Dendritic cell treated with granulocyte-macrophage colony-stimulating factor and Interleukin-4, amounts not matched to agents 40 ng/mL and 50 ng/mL, for 4 days (primary cell): ENCODE data around the gene TP53I11.

Experiments used
- H3K27ac Mint-ChIP-seq: one replicate; pipeline ENCODE4 v1.8.0; 2022; ENCODE audit warnings: mild to moderate bottlenecking, mixed read lengths
- H3K27me3 Mint-ChIP-seq: one replicate; pipeline ENCODE4 v1.8.0; 2022; ENCODE audit warnings: mild to moderate bottlenecking, mixed read lengths
- H3K36me3 Mint-ChIP-seq: one replicate; pipeline ENCODE4 v1.8.0; 2022; ENCODE audit warnings: low read depth, mixed read lengths
- H3K4me1 Mint-ChIP-seq: one replicate; pipeline ENCODE4 v1.8.0; 2022; ENCODE audit warnings: low read depth, mixed read lengths
- H3K4me3 Mint-ChIP-seq: one replicate; pipeline ENCODE4 v1.8.0; 2022; ENCODE audit warnings: mild to moderate bottlenecking, moderate library complexity, mixed read lengths
- H3K9me3 Mint-ChIP-seq: one replicate; pipeline ENCODE4 v1.8.0; 2022; ENCODE audit warnings: mixed read lengths
- intact Hi-C: fragments of 100-400 bp; cut with micrococcal nuclease; formaldehyde crosslinking; loops from one replicate; pipeline ENCODE4 v1.15.0; 2022

The TP53I11 gene

DNA sequence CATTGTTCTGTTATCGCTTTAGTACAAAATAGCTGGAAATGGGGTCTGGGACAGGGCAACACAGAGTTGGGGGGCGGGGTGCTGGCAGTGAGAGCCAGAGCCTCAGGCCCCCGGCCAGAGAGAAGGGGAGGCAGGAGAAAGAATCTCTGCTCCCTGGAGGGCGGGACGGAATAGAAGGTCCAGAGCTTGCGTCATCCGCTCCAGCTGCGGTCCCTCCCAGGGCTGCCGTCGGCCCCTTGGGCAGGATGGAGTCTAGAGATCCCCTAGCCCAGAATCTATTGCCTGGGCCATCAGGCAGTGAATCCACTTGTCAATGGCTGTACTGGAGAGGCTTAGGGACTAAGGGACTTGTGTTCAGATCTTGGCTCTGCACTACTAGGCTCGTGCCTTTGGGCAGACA, 5.0 kb downstream of the TP53I11 start:
- Mint-ChIP-seq H3K27me3 (peaks cover 20% of the 10 kb centered on the region), H3K4me1 (peaks cover 66% of the 10 kb centered on the region)

DNA sequence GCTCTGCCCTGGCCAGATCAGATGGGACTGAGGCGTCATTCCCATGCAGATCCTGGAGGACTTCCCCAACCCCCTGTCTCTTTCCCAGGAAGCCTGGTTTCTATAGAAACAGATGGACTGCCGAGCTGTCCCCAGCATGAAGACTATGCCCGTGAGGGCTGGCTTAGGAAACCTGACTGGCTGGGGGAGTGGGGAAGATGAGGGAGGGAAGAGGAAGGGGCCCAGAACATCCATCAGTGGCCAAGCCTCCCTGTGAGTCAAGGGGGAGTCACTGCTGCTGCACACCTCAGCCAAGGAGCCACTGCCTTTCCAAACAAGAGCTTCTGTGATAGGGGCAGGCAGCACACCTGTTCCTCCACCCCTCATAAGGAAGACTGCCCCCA, 5.8 kb downstream of the TP53I11 start:
- Mint-ChIP-seq H3K4me1 (peaks cover 74% of the 10 kb centered on the region), H3K27ac (no peak overlapping the region), H3K36me3 (peaks cover 5% of the 10 kb centered on the region), H3K9me3 (no peaks in the 10 kb centered on the region), H3K4me3 (no peak overlapping the region), H3K27me3 (peaks cover 21% of the 10 kb centered on the region)
- intact Hi-C loops: loop anchor here (5.0 kb wide), 1 partner anchor 137 kb away; no protein-coding TSS in a partner anchor

More for the DNA sequence above, 5.0 kb downstream of the TP53I11 start:
- H3K36me3 Mint-ChIP-seq: peaks cover 5% of the 10 kb centered on the region
- intact Hi-C loops: loop anchor here (5.0 kb wide), 1 partner anchor 137 kb away; no protein-coding TSS in a partner anchor
- no peaks in the 10 kb centered on the region for H3K9me3 Mint-ChIP-seq
- H3K4me3 Mint-ChIP-seq: no peak overlapping the region
- H3K27ac Mint-ChIP-seq: no peak overlapping the region

DNA sequence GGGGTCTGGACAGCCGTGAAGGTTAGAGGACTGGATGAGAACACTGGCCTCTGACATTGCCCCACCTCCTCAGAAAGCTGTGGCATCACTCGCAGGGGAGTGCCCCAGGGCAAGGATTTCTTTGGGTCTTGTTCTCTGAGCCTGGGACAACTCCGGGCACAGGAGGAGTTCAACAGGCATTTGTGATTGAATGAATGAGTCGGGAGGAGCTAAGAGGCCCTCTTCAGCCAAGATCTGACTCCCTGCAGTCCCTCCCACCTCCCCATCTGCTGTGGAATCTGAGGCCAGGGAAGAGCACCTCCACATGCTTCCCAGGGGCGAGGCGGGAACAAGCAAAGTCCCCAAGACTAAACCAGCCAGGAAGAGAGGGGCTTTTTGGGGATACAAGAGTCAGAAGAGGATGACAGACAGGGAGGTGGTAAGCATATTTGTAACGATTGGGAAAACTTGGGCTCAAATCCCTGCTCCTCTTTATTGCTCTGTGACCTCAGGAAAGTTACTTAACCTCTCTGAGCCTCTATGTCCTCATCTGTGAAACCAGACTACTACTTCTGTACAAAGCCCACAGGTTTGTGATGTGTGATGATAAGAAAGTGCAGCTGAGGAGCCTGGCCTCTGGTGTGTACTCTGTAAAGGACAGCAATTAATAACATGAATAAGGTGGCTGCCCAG, 6.4 kb downstream of the TP53I11 start:
- H3K27ac Mint-ChIP-seq: peak overlapping the region; percentile 24
- H3K4me1 Mint-ChIP-seq: peaks cover 76% of the 10 kb centered on the region
- intact Hi-C loops: no loop called here
- peaks cover 17% of the 10 kb centered on the region for H3K27me3 Mint-ChIP-seq
- no peaks in the 10 kb centered on the region for H3K9me3 Mint-ChIP-seq
- H3K4me3 Mint-ChIP-seq: no peak overlapping the region
- peaks cover 5% of the 10 kb centered on the region for H3K36me3 Mint-ChIP-seq

DNA sequence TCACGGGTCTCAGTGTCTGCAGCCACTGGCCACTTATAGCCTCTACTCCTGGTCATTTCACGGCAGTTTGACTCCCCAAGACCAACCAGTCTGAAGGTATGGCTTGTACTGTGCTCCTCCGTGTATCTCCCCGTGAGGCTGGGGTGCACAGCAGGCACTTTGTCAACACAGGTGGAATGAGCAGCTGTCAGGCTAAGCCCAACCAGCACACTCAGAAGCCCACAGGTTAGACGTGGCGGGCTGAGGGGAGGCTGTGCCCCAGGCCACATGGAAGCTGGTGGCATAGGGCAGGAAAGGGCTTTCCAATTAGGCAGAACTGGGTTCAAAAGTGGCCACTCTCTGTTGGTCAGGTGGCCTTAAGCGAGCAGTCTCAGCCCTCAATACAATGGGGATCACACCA, 7.0 kb downstream of the TP53I11 start:
- intact Hi-C loops: no loop called here
- Mint-ChIP-seq H3K9me3 (no peaks in the 10 kb centered on the region), H3K4me3 (no peak overlapping the region), H3K4me1 (peaks cover 75% of the 10 kb centered on the region), H3K27me3 (peaks cover 12% of the 10 kb centered on the region), H3K27ac (no peak overlapping the region), H3K36me3 (peaks cover 5% of the 10 kb centered on the region)

DNA sequence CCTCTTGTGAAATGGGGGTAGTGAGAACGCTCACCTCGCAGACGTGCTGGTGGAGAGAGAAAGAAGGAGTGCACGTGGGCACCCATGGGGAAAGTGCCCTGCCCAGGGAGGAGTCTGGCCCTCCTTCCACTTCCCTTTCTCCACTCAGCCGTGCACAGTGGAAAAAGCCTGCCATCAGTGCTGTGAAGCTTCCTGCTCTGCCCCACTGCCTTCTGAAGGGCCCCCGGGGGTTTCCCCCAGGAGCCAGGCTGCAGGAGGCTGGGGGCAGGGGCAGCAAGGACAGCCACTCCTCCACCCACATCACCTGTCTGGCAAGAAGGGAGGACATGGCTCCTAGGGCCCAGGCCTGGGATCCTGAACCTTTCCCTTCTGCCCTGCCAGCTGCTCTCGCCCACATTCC, 7.6 kb downstream of the TP53I11 start:
- Mint-ChIP-seq H3K27ac (peak overlapping the region; percentile 73), H3K36me3 (peaks cover 5% of the 10 kb centered on the region), H3K9me3 (no peaks in the 10 kb centered on the region), H3K4me1 (peaks cover 75% of the 10 kb centered on the region), H3K27me3 (peaks cover 9% of the 10 kb centered on the region), H3K4me3 (peak overlapping the region; percentile 15)
- intact Hi-C loops: no loop called here

DNA sequence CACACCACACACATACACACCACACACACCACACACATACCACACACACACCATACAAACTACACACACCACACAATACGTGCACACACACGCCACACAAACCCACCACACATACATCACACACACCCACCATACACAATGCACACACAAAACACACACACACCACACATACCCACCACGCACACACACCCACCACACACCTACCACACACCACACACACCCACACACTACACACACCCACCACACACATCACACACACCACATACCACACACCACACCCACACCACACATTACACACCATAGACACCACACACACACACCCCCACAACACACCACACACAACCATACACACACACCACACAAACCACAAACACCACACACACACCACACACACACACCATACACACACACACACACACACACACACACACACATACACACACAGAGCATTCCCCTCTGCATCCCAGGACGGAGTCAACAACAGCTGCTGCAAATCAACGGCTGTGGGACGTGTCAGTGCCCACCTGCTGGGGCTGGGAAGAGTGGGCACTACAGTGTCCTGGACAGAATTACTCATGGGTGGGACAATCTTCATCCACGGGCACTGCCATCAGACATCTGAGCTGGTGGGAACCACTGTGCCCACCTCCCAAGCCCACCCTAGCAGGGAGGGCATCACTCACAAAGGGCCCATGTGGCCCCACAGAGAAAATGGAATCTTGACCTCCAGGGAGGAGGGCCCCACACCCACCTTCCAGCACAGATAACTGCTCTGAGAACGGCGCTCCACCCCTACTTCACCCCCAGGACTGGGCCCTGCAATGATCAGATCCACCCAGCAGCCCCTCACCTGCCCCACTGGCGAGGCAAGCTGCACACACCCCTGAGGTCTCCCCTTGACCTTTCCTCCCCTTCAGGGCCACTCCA, 8.4 kb downstream of the TP53I11 start:
- Mint-ChIP-seq H3K27me3 (peaks cover 8% of the 10 kb centered on the region), H3K27ac (peak overlapping the region; percentile 73), H3K4me1 (peaks cover 71% of the 10 kb centered on the region), H3K36me3 (peaks cover 5% of the 10 kb centered on the region), H3K4me3 (peak overlapping the region; percentile 15), H3K9me3 (no peaks in the 10 kb centered on the region)
- intact Hi-C loops: no loop called here

DNA sequence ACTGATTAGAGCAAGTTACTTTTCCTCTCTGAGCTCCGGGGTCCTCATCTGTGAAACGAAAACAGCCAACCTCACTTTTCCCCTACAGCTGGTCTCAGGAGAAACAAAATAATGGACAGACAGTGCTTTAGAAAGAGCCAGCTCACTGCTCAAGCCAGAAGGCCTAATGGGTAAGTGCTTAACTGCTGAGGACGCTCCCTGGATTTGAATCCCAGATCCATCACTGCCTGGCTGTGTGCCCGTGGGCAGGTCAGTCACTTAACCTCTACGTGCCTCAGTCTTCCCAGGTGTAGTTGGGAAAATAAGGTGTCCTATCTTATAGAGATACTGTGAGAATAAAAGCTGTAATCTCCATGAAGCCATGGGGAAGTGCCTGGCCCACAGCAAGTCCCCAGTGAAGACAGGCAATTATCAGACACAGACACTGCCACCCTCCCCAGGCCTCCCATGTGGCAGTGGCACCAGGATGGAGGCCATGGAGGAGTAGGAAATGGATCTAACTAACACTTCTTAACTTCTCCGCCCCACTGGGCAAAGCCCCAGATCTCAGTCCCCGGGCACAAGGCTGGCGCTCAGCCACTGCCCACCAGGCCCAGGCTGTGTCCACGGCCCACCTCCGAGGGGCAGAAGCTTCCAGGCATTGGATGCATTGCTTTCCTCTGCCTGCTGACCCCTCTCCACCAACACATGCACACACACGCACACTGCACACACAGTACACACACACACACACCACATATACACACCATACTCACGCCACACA, 9.2 kb downstream of the TP53I11 start:
- intact Hi-C loops: no loop called here
- Mint-ChIP-seq H3K9me3 (no peaks in the 10 kb centered on the region), H3K36me3 (peaks cover 13% of the 10 kb centered on the region), H3K27me3 (peaks cover 11% of the 10 kb centered on the region), H3K27ac (peak overlapping the region; percentile 7), H3K4me1 (peaks cover 68% of the 10 kb centered on the region), H3K4me3 (no peak overlapping the region)

DNA sequence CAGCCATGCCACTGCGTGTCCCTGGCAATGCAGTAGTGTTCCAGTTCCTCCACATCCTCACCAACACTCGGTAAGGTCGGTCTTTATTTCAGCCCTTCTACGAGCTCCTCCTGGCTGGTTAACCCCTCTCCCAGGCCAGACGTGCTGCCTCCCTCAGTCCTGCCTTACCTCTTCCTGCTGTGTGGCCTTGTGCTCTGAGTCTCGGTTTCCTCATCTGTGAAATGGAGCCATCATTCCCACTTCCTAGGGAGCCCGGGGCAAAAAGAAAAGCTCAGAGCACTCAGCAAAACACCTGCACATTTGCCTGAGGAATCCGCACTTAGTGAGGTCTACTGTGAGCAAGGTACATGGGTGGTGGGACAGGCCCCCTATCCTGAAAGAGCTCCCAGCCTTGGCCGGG, 9.8 kb downstream of the TP53I11 start:
- H3K9me3 Mint-ChIP-seq: no peaks in the 10 kb centered on the region
- H3K4me1 Mint-ChIP-seq: peaks cover 64% of the 10 kb centered on the region
- intact Hi-C loops: no loop called here
- H3K36me3 Mint-ChIP-seq: peaks cover 13% of the 10 kb centered on the region
- no peak overlapping the region for H3K4me3 Mint-ChIP-seq
- peak overlapping the region; percentile 7 for H3K27ac Mint-ChIP-seq
- peaks cover 11% of the 10 kb centered on the region for H3K27me3 Mint-ChIP-seq

DNA sequence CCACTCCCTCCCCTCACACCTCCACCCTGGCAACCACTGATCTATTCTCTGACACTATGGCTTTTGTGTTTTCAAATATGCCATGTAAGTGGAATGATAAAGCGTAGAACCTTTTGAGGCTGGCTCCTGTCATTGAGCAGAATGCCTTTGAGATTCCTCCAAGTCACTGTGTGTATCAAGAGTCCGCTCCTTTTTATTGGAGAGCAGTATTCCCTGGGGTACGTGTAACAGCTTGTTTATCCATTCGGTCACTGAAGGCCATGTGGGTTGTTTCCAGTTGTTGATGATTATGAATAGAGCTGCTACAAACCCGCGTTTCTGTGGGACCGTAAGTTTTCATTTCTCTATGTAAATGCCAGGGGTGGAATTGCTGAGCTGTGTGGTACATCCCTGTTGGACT, 10.3 kb downstream of the TP53I11 start:
- no peak overlapping the region for H3K4me3 Mint-ChIP-seq
- intact Hi-C loops: no loop called here
- H3K36me3 Mint-ChIP-seq: peaks cover 13% of the 10 kb centered on the region
- no peaks in the 10 kb centered on the region for H3K9me3 Mint-ChIP-seq
- peak overlapping the region; percentile 73 for H3K27ac Mint-ChIP-seq
- peaks cover 64% of the 10 kb centered on the region for H3K4me1 Mint-ChIP-seq
- H3K27me3 Mint-ChIP-seq: peaks cover 11% of the 10 kb centered on the region

DNA sequence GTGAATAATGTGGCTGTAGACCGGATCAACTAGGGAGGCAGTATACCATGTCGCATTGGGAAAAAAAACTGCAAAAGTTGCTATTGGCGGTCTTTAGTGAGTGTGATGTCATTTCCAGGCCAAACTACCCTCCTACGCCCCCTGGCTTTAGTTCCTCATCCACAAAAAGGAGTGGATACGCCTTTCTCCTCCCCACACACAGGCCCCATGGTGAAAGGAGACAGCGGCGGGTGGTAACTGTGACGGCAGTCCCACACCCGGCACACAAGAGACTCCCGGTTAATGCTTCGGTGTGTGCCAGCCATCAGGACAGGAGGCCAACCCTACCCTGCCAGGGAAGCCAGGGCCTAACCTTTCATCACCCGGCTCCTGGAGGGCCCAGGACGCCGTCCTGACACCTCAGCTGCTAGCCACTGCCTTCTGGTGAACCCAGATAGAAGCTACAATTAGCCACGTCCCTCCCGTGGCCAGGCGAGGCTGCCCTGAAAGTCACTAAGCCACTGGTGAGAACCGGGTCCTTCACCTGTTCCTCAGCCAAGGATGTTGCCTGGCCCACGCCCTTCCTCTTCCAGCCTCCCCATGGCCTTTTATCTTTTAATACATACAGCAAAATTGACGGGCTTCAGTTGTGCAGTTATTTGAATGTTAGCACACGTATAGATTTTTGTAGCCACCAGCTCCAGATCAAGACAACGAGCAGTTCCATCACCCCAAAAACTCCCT, 10.8 kb downstream of the TP53I11 start:
- H3K36me3 Mint-ChIP-seq: peaks cover 17% of the 10 kb centered on the region
- H3K4me1 Mint-ChIP-seq: peaks cover 64% of the 10 kb centered on the region
- H3K4me3 Mint-ChIP-seq: peak overlapping the region; percentile 34

DNA sequence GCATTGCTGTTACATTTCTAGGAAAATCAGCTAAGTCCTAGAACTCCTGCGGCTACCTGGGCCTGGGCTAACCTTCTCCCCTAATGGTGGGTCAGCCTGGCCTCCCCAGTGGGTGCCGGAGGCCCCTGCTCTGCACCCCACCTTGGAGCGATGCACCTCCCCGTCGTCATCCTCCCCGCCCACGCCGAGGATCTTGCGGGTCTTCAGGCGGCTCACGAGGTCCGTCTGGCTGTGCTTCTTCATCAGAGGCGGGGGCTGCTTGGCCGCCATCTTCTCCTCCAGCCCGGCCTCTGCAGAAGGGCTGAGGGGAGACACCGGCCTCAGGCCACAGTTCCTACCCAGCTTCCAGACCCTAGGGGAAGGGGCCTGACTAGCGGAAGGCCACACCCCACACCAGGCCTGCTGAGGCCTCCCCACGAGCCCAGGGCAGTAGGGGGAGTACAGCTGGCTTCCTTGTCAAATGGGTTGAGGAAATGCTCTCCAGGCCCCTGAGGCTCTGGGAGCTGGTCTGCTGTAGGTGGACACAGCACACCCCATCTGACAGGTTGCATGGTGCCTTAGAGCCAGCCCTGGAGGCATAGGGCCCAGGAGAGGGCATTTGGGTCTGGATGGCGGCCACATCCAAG, 12.5 kb downstream of the TP53I11 start:
- Mint-ChIP-seq H3K4me1 (peaks cover 51% of the 10 kb centered on the region), H3K27me3 (peaks cover 7% of the 10 kb centered on the region), H3K27ac (no peak overlapping the region), H3K36me3 (peaks cover 33% of the 10 kb centered on the region), H3K9me3 (no peaks in the 10 kb centered on the region), H3K4me3 (no peak overlapping the region)
- intact Hi-C loops: loop anchor here (10.0 kb wide), 1 partner anchor 357 kb away; no protein-coding TSS in a partner anchor

More for the DNA sequence above, 10.8 kb downstream of the TP53I11 start:
- Mint-ChIP-seq H3K27me3 (peaks cover 11% of the 10 kb centered on the region), H3K9me3 (no peaks in the 10 kb centered on the region), H3K27ac (peak overlapping the region; percentile 73)
- intact Hi-C loops: loop anchor here (10.0 kb wide), 1 partner anchor 355 kb away; no protein-coding TSS in a partner anchor

DNA sequence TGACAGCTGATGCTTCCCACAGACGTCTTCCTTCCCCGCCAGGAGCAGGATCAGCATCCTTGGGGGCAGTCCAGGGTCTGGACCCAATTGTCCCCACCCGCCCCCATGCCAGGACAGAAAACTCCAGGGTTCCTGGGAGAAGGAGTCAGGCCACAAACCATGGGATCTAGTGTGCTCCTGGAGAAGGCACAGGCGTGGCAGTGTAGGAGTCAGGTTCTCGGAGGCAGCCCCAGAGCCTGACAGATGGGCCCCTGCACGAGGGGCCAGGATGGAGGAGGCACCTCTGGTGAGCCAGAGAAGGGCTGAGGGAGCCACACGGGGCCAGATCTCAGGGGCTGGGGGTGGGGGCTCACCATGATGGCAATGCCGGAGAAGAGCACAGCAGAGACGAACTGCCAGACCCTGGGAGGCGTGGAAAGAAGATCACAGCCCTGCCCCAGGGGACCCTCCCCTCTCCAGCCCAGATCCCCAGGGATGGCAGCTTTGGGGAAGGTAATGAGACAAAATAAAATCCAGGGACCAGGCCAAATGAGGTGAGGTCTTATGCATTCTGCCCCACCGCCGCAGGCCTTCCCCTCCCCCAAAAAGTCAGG, 13.6 kb downstream of the TP53I11 start:
- Mint-ChIP-seq H3K27ac (no peak overlapping the region), H3K36me3 (peaks cover 38% of the 10 kb centered on the region), H3K4me1 (peaks cover 40% of the 10 kb centered on the region), H3K4me3 (no peak overlapping the region), H3K27me3 (peaks cover 7% of the 10 kb centered on the region), H3K9me3 (no peaks in the 10 kb centered on the region)
- intact Hi-C loops: loop anchor here (1.0 to 10.0 kb wide), 2 partner anchors 166 to 358 kb away; no protein-coding TSS in a partner anchor
